GM12865 (cell line): ENCODE data around the gene ZXDC.

ENCODE experiments used
- DNase-seq: peaks from one replicate; pipeline ENCODE4 v3.0.0; 2010; ENCODE audit warnings: low read depth
- H3K4me3 ChIP-seq: 2 replicates; pipeline ENCODE4 v1.5.1; 2011; ENCODE audit warnings: mild to moderate bottlenecking, low read depth, low read length, control low read depth
- CTCF ChIP-seq: IDR thresholded peaks from 2 replicates; pipeline ENCODE4 v1.5.1; 2011; ENCODE audit warnings: low read length, control low read depth, low read depth, inconsistent platforms; ENCODE audit not compliant: insufficient read depth; ENCODE audit errors: missing control alignments

ZXDC gene

GRCh38 chr3:126395846-126396513, 79.7 kb downstream of the ZXDC start:
- no peak for TF ChIP-seq CTCF
- DNase-seq, result no peak
- no peak overlapping the region for H3K4me3 ChIP-seq

- no peak for DNase-seq
- TF ChIP-seq CTCF, result no peak
- no peak overlapping the region for H3K4me3 ChIP-seq
Measured at GRCh38 chr3:126394977-126395321, 80.7 kb downstream of the ZXDC start.

- no peak for TF ChIP-seq CTCF
- DNase-seq, result no peak
- H3K4me3 ChIP-seq, result no peak within 1 kb of the TSS
Measured at GRCh38 chr3:126394179-126394976, 81.3 kb downstream of the ZXDC start, which contains the start of gene CFAP100. Gene CFAP100 (plus strand): TSS chr3:126394909. CDS start chr3:126396001, 1,092 bp downstream.

GRCh38 chr3:126393563-126393962, 82.1 kb downstream of the ZXDC start:
- no peak overlapping the region for H3K4me3 ChIP-seq
- no peak for TF ChIP-seq CTCF
- DNase-seq, result no peak

- no peak overlapping the region for H3K4me3 ChIP-seq
- TF ChIP-seq CTCF, result no peak
- no peak for DNase-seq
Measured at GRCh38 chr3:126392246-126392645, 83.4 kb downstream of the ZXDC start.

GRCh38 chr3:126391631-126392030, 84.1 kb downstream of the ZXDC start:
- no peak overlapping the region for H3K4me3 ChIP-seq
- TF ChIP-seq CTCF, result no peak
- DNase-seq, result no peak

GRCh38 chr3:126390751-126391150, 84.9 kb downstream of the ZXDC start:
- H3K4me3 ChIP-seq, result no peak overlapping the region
- no peak for DNase-seq
- no peak for TF ChIP-seq CTCF
